Breast epithelium (tissue), 4 donors: ENCODE data around the gene APBB2. TPM values are rescaled to one million over a fixed set of nuclear protein-coding genes. Genes with fewer than 3 reads are reported as not detected.

Experiments used
- DNase-seq, 2 donors: peaks; one replicate each; pipeline ENCODE4 v3.0.0-alpha.2; 2019; ENCODE audit warnings: low spot score in 2 of 2
- H3K27ac ChIP-seq, 2 donors: fragments of 200-600 bp; sonication (generic) in 1 of 2; one replicate each; pipeline ENCODE4 v1.5.1; 2016 to 2019; ENCODE audit warnings: mild to moderate bottlenecking in 1 of 2
- H3K27me3 ChIP-seq, 2 donors: fragments of 200-600 bp; sonication (generic) in 1 of 2; one replicate each; pipeline versions ENCODE4 v1.5.1 to v1.6.0; 2017 to 2019; ENCODE audit warnings: control low read depth in 1 of 2, mild to moderate bottlenecking in 1 of 2
- H3K36me3 ChIP-seq: fragments of 200-600 bp; one replicate; pipeline ENCODE4 v1.5.1; 2019
- H3K4me1 ChIP-seq, 2 donors: fragments of 200-600 bp; sonication (generic); one replicate each; pipeline ENCODE4 v1.5.1; 2016 to 2019; ENCODE audit warnings: control low read depth in 1 of 2
- H3K4me3 ChIP-seq, 3 donors: fragments of 200-600 bp; sonication (generic); 1 replicate in 2 of 3; 2 replicates in 1 of 3; pipeline ENCODE4 v1.5.1; 2016 to 2019; ENCODE audit warnings: mild to moderate bottlenecking in 3 of 3, moderate library complexity in 2 of 3
- H3K9me3 ChIP-seq, 2 donors: fragments of 200-600 bp; sonication (generic) in 1 of 2; one replicate each; pipeline ENCODE4 v1.5.1; 2016 to 2019; ENCODE audit warnings: control low read depth in 1 of 2
- POLR2A ChIP-seq: fragments of 450-650 bp; IDR thresholded peaks from one replicate; pipeline ENCODE4 v1.6.1; 2016; ENCODE audit warnings: antibody characterized with exemption, mild to moderate bottlenecking, moderate library complexity
- POLR2AphosphoS5 ChIP-seq, 3 donors: sonication (generic); formaldehyde crosslinking; IDR thresholded peaks; one replicate each; pipeline ENCODE4 v1.6.1; 2017; ENCODE audit warnings: antibody characterized with exemption in 3 of 3
- intact Hi-C: fragments of 100-400 bp; cut with DNase I; formaldehyde crosslinking; loops from one replicate; pipeline ENCODE4 v1.15.1; 2023; ENCODE audit warnings: low total_unique reads
- total RNA-seq, 3 donors: library from RNA; depleted of rRNA; stranded (reverse); fragments of >200 nt; gene quantifications; one replicate each; pipeline ENCODE4 v1.1.0, GENCODE V29; 2016
- TF ChIP-seq, protein P1 (sequence below), 3 donors: fragments of 450-650 bp; IDR thresholded peaks; one replicate each; pipeline ENCODE4 v1.5.1; 2016 to 2017; ENCODE audit warnings: antibody characterized with exemption in 3 of 3, mild to moderate bottlenecking in 3 of 3, moderate library complexity in 3 of 3

APBB2 gene
- total RNA-seq, 3 donors from 2014 or later: 87.4 to 192 (median 153) TPM

DNA sequence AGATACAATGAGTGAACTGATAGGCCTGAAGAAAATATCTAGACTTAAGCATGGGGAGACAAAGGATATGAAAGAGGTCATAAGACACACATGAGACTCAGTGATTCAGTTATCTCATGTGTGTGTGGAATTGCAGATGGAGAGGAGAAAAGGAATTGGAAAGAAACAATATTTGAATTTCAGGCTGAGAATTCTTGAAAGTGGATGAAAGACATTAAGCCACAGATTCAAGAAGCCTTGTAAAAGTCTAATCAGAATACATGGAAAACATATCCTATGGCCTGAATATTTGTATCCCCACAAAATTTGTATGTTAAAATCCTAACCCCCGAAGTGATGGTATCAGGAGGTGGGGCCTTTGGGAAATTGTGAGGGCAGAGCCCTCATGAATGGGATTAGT is 436.3 kb downstream of the APBB2 start:
- H3K4me1 ChIP-seq: no peaks in the 10 kb centered on the region
- intact Hi-C loops: no loop called here
- no peaks in the 10 kb centered on the region for H3K27me3 ChIP-seq
- no peak for DNase-seq
- TF ChIP-seq POLR2A: no peak
- TF ChIP-seq, protein P1, sequence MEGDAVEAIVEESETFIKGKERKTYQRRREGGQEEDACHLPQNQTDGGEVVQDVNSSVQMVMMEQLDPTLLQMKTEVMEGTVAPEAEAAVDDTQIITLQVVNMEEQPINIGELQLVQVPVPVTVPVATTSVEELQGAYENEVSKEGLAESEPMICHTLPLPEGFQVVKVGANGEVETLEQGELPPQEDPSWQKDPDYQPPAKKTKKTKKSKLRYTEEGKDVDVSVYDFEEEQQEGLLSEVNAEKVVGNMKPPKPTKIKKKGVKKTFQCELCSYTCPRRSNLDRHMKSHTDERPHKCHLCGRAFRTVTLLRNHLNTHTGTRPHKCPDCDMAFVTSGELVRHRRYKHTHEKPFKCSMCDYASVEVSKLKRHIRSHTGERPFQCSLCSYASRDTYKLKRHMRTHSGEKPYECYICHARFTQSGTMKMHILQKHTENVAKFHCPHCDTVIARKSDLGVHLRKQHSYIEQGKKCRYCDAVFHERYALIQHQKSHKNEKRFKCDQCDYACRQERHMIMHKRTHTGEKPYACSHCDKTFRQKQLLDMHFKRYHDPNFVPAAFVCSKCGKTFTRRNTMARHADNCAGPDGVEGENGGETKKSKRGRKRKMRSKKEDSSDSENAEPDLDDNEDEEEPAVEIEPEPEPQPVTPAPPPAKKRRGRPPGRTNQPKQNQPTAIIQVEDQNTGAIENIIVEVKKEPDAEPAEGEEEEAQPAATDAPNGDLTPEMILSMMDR (IDR thresholded peaks at IDR 0.05): no peak
- no peak overlapping the region for H3K27ac ChIP-seq
- H3K36me3 ChIP-seq: no peaks in the 10 kb centered on the region
- H3K9me3 ChIP-seq: peaks cover 0 to 5% of the 10 kb centered on the region in 2 donors
- no peak overlapping the region for H3K4me3 ChIP-seq

DNA sequence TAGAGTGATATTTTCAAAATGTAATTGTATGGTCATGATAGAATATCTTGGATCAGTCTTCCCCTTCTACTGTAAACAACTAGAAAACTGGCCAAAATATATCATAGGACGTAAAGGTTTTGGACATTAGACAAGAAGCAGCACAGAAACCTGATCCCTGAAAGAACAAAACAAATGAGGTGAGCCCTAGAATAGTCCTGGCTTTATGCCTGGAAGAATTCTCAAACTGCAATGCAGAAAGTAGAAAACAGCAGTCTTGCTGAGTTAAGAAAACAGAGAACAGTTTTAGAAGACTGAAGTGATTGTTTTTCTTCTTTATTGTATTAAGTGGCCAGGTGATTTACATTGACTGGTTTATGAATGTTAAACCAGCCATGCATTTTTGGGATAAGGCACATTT is 445.1 kb downstream of the APBB2 start:
- intact Hi-C loops: no loop called here
- TF ChIP-seq POLR2AphosphoS5 (IDR thresholded peaks at IDR 0.05) (no peak), POLR2A (no peak)
- TF ChIP-seq, protein P1 (IDR thresholded peaks at IDR 0.05): no peak
- DNase-seq: no peak
- no peaks in the 10 kb centered on the region for H3K4me1 ChIP-seq
- no peaks in the 10 kb centered on the region for H3K27me3 ChIP-seq
- no peaks in the 10 kb centered on the region for H3K36me3 ChIP-seq
- H3K27ac ChIP-seq: no peak overlapping the region
- no peak overlapping the region for H3K4me3 ChIP-seq
- H3K9me3 ChIP-seq: no peaks in the 10 kb centered on the region

DNA sequence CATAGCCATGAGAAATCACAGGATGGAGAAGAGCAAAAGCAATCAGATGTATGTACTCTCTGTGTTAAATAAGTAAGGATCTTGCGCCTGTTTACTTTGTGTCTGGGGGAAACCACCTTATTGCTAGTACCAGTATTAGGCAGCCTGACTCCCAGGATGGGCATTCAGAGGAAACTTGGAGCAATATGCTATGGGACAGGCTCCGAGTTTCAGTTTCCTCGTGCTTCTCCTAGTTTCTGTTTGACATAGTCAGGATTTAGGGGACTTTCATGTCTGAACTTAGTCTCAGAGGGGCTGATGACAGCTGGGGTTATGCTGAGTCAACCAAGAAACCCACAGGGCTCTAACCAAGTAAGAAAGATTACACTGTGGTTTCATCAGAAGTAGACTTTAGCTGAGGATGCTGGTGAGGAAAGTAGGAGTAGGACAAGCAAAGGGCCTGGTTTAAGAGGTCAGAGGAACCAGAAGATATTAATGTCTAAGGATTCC is 451.1 kb downstream of the APBB2 start:
- no peak for TF ChIP-seq POLR2AphosphoS5 (IDR thresholded peaks at IDR 0.05)
- TF ChIP-seq POLR2A: no peak
- TF ChIP-seq, protein P1 (IDR thresholded peaks at IDR 0.05): no peak
- no peak overlapping the region for H3K27ac ChIP-seq
- H3K4me1 ChIP-seq: no peaks in the 10 kb centered on the region
- H3K27me3 ChIP-seq: no peaks in the 10 kb centered on the region
- H3K9me3 ChIP-seq: no peaks in the 10 kb centered on the region
- no peak for DNase-seq
- intact Hi-C loops: no loop called here
- no peak overlapping the region for H3K4me3 ChIP-seq
- no peaks in the 10 kb centered on the region for H3K36me3 ChIP-seq

Other genes with a start within 250 kb of the APBB2 start
- gene UCHL1, start 42.4 kb upstream of the APBB2 start, total RNA-seq: 100 to 1,000 TPM in 1 of 3 donors, 10 to 100 TPM in 2; 21.3 to 143 (median 33.1) TPM